Fibroblast of skin of right quadriceps (primary cell): ENCODE results near the gene TRMT11.
"Not testable (repeated sequence)": the region's sequence is repeated elsewhere in the genome, so short reads cannot be mapped to it uniquely, and the experiment has no call there.

ENCODE experiments used
- DNase-seq: peaks from one replicate; pipeline ENCODE4 v3.0.0-alpha.2; 2013

Gene TRMT11

DNA sequence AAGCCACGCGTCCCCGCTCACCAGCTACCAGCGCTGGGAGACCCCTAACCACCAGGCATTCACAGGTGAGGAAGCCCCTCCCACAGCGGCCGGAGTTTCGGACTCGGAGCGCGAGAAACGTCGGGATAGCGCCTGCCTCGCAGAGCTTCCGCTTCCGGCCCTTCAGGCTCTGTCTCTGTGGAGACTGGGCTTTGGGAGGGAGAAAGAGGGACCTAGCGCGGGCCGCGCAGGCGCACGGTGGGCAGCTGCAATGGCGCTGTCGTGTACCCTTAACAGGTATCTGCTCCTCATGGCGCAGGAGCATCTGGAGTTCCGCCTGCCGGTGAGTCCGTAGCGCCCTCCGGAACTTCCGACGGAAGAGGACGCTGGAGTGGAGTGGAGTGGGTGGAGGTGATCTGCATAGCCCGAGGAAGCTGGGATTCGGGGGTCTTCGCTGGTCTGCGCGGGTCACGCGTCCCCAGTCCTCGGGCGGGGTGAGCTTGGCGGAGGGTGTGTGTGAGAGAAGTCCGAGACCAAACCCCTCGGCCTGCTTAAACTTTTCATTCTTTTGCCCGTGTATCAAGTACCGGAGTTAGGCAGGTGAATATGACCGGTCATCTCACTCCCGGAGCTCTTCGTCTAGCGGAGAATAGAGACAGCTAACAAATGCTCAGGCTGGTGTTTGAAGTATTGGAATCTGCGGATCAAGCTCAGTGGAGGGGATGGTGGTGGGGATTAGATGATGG is at the start of gene TRMT11:
Gene TRMT11, plus strand, starts transcription at position 240 of the 725 bp plus-strand sequence. Its CDS starts 11 bp downstream, at position 251.
- peak; percentile 83 for DNase-seq

DNA sequence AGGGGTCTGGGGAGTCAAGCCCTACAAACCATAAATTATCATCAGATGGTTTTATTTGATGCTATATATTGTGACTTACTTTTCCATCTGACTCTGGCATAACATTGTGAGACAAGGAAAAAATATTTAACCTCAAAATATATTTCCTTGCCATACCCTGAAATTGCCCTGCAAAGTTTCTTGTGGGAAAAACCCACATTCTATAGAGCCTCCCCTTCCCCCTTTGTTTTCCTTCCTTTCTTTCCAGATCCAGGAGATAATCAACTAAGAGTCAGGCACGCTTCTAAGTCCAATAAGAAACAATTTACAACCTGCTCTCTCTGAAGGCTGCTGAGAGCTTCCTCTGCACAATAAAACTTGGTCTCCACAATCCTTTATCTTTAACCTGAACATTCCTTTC is 47.3 kb upstream of the TRMT11 start:
- no peak for DNase-seq

DNA sequence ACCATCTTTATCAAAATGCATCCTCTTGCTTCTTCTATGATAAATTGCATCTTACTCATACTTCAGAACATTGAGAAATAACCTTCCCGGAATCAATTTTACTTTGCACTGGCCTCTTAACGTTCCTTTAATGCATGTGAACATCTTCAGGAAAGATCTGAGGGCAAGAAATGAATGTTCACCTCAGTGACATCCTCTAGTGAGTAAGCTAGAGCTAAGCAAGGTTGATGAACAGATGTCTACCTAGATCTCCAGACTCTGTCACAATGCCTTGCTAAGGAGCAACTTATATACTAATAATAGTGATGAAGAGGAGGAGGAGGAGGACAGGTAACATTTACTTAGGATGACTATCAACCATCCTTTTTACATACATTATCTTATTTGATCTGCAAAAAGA is 46.5 kb upstream of the TRMT11 start:
- no peak for DNase-seq

DNA sequence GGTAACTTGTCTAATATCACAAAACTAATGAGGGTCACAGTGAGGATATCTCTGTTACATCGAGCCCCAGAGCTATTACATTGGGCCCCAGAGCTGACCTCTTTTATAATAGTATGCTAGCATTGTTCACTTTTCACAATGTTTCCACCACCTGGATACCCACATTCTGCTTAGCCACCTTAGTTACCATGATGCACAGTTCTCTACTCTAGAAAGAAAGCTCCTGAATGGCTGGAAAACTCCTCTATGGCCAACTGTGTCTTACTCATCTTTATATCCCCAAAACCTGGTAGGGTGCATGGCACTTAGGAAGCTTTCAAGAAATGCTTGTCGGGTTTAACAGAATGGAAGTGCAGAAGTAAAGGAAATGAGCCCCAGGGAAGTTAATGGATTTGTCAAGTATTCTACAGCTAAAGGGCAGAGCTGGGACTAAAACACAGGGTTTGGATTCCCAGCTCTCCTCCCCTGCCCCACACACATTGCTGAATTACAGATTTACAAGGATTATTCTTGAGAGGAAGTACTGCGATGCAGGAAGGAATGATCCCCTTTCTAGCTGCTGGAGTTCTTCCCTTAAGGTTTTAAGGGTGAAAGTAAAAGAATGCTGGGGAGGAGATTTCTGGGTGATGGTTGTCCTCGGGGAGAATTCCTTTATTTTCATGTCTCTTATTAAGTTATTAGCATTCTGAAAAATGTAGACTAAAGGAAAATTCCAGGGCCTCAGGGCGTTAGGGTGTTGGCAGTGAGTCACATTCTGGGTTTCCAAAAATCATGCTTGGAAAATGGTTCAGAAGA is 45.9 kb upstream of the TRMT11 start:
- DNase-seq, result peak; percentile 28

GRCh38 chr6:125942672-125943527 is 43.4 kb upstream of the TRMT11 start:
- peak; percentile 35 for DNase-seq

DNA sequence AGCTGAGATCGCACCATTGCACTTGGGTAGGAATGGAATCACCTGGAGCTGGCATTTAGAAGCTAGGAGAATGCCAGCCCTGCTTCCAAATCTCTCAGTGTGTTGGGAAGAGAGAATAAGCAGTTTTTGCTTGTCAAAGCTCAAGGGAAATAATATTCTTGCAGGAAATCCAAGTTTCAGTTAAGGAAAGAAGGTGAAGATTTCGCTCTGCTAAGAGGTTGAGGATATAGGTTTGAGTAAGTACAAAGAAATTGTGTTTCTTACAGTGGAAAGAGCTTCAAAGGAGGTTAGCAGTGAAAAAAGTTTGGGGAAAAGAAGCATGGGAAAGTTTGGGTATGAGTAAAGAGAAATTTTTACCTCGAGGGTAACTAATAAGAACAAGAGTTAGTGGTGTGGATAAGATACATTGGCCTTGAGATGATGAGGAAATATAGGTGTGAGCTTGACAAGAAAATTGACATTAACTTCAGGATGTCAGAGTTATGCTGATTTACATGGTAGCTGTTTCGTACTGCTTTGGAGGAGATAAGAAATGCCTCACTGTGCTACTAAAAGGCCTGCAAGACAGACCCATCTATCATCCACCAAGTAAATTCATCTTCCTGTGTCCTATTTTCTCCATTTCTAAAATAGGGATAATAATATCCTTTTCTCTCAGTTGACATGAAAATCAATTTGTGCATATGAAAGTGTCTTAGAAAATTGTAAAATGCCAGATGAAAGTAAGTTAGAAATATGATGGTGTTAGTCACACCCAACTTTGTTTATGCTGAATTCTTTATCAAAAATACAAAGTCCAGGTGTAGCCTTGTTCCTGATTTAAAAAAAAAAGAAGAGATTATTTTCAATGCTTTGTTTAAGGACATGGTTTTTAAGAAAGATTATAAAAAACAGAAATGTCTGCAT is 42.6 kb upstream of the TRMT11 start:
- DNase-seq, result no peak

DNA sequence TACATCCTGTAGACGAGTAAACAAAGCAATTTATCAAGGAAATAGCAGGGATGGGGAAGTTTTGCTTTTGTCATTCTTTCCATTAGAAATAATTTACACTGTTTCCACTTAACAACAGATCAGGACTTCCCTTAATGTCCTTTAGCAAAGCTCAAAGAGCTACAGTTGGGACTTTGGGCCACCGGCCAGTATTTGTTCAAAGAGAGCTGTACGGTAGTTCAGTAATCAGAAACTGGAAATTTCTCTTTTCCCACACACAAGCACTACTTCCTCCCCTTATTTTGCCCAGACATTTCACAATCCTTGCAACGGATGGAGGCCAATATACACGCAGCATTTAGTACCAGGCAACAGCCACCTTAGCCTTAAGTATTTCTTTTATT is 41.9 kb upstream of the TRMT11 start:
- peak; percentile 23 for DNase-seq

DNA sequence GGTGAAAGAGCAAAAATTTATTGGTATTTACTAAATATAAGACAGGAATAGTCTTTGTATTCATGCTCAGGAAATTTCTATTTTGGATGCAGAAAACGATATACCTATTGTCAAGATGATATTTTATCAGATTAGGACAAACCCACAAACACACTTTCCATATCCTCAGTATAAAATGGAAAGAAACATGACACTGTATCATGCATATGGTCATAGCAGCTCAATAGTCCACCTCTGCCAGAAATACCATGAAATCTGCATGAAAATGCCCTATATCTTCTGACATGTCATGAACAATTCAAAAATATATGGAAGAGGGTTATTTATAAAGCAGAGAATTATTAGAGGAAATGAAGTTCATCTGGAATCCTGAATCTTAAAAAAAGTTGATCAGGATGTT is 41.4 kb upstream of the TRMT11 start:
- no peak for DNase-seq

DNA sequence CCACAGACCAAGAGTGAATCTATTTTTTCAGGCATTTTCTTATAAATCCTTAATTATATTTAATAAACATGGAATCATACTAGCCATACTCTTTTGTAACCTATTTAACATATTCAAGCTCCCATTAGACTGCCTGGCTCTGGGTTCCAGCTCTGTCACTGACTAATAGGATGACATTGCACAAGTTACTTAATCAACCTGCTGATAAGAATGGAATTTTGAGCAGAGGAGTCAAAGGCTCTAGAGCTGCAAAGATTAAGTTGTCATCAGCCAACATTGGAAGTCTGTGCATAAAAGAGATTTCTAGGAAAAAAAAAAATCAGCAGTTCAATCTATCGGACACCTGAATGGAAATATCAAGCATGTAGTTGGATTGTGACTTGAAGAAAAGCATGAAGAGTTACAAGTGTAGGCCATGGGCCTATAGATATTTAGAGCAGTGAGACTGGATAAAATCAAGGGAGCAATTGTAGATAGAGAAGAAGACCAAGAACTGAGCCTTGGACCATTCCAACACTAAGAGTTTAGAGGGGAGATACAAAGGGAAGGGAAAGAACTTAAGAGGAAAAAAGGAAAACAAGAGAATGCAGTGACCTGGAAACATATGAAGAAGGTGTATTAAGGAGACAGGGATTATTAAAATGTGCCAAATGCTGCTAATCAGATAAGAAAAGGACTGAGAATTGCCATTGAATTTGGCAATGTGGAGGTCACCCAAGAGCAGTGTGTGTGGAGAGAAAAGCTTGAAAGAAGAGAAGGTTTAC is 40.8 kb upstream of the TRMT11 start:
- peak; percentile 21 for DNase-seq

DNA sequence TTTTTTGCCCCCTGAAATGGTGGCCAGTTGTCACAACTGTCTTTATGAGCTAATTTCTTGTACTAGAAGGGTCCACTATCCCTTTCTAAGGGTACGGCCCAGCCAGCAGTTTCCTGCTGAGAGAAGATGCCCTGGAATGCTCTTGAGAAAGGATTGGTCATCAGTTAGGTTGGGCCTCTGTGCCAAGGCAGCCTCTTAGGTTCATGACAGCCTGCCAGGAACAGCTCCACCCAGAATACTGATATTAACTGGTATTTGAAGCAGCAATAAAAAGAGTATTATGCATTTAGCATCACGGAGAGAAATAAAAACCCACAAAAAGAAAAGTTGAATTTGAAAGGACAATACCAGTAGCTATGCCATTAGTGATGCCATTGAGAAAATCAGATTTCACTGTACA is 38.7 kb upstream of the TRMT11 start:
- DNase-seq, result peak; percentile 6

- DNase-seq, result no peak
These were observed 37.9 kb upstream of the TRMT11 start for GRCh38 chr6:125948455-125948854.

GRCh38 chr6:125949069-125949468 is 37.3 kb upstream of the TRMT11 start:
- DNase-seq, result no peak

DNA sequence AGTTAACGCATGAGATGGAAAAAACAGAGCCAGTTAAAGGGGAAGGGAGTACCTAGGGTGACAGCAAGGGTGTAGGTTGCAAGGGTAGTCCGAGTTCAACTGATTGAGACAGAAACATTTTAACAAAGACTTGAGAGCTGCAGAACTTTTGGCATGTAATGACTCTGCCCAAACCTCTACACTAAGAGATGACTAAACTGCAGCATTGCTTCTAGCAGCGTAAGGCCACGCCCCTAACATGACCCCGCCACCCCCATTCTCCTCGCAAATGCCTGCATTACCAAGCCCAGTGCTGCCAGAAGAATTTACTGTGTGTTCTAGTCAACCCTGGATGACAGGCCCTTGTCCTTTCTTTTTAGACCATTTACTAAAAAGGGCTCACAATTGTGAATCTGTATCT is 36.0 kb upstream of the TRMT11 start:
- peak; percentile 21 for DNase-seq

- not testable (repeated sequence) for DNase-seq
These were observed 35.6 kb upstream of the TRMT11 start for GRCh38 chr6:125950716-125951115.

- DNase-seq, result no peak
These were observed 35.0 kb upstream of the TRMT11 start for GRCh38 chr6:125951323-125951722.

GRCh38 chr6:125952764-125953501 is 33.4 kb upstream of the TRMT11 start:
- DNase-seq, result peak; percentile 28

DNA sequence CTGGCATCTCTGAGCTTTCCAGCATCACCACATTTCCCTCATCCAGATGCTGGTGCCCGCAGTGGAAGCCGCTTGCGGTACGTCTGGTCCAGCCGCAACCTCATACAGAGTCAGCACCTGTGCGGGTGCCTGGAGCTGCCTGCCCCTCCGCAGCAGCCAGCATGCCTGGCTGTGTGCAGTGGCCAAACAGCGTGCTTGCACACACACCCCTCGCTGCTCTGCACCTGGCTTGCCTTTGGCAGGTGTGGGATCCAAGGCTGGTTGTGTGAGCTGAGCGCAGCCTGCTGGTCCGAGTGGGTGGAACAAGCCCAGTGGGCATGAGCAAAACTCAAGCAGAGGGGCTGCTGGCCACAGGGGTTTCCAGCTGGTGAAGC is 32.9 kb upstream of the TRMT11 start:
- no peak for DNase-seq

GRCh38 chr6:125954735-125955339 is 31.5 kb upstream of the TRMT11 start:
- DNase-seq, result no peak

DNA sequence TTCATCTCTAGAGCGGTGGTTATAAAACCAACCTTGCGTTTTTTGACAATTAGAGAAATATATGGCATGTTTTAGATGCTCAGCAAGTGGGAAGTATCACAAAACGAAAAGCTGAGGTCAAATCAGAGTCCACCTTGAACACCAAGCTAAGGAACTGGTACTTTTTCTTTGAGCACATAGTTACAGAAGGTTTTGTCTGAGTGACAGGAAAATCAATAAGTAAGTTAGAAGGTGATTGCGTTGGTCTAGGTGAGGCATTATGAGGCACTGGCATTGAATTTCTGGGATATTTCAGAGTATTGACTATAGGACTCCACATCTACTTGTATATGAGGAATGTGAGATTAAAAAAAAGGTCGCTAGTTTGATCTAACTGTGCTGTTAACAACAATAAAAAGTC is 30.4 kb upstream of the TRMT11 start:
- no peak for DNase-seq
